Eye (tissue), 1 donor: ENCODE measurements around the gene KCNK16.
A peak's percentile ranks its signal among the peaks of the same experiment; 100 is the strongest.
"Not testable (repeated sequence)": the region's sequence is repeated elsewhere in the genome, so short reads cannot be mapped to it uniquely, and the experiment has no call there.

Experiments
- DNase-seq: peaks from one replicate; pipeline ENCODE4 v3.0.0-alpha.2; 2015

The KCNK16 gene

DNA sequence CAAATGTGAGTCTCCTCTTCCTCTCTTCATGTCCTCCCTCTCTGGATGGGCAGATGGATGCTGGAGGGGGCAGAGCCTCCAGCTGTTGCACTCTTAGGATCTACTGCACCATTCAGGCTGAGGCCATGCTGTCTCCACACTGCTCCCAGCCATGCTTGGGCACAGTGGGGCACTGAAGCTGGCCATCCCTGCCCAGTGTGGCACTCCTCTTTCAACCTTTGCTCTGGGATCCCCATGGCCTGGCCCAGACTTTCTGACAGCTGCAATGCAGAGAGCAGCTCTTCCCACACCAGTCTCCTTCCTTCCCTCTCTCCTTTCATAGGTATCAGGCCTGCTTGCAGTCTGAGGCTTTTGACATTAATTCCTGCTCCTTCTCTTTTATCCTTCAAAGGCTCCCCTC, 17.6 kb downstream of the KCNK16 start:
- DNase-seq, result no peak

GRCh38 chr6:39303425-39304153, 18.9 kb downstream of the KCNK16 start:
- DNase-seq, result no peak

GRCh38 chr6:39302669-39303424, 19.7 kb downstream of the KCNK16 start:
- peak; percentile 91 for DNase-seq

GRCh38 chr6:39302011-39302410, 20.5 kb downstream of the KCNK16 start:
- DNase-seq, result no peak

- no peak for DNase-seq
Observed at GRCh38 chr6:39301606-39302005, 20.9 kb downstream of the KCNK16 start.

GRCh38 chr6:39300739-39301138, 21.8 kb downstream of the KCNK16 start:
- no peak for DNase-seq

DNA sequence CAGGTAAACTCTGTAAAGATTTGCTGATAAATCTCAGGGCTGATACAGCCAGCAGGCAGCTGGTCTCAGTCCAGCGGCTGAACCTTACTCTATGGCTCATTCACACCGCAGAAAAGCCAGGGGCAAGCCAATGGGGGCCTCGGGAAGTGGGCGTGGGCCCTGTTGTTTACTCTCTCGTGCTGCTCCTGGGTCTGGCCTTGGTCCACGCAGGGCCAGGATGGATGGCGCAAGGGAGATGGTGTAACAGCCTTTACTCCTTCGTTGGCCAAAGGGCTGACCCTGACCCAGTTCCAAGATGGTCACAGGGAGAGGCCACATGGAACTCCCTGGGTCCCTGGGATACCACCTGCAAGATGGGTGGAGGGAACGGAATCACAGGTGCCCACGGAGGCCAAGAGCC, 24.4 kb downstream of the KCNK16 start:
- no peak for DNase-seq

GRCh38 chr6:39296745-39297640, 25.5 kb downstream of the KCNK16 start:
- DNase-seq, result peak; percentile 86

- peak; percentile 34 for DNase-seq
Observed at GRCh38 chr6:39295611-39296011, 26.9 kb downstream of the KCNK16 start.

- DNase-seq, result no peak
Observed at GRCh38 chr6:39294899-39295298, 27.6 kb downstream of the KCNK16 start.

DNA sequence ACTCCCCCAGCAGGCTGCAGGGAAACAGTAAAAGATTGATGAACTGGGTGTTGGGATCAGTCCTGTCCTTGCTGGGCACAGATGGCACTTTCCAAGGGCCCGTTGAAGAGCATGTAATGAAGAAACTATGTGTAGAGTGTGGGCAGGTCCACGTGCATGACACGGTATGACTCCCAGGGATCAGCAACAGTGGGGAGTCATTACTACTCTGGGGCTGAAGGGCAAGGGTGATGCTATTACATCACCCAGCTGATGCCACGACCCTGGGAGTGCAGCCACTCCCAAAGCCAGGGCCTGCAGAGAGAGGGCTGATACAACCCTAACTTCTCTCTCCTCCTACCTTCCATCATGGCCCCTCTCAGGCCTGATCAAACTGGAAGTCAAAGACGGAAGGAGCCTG, 28.4 kb downstream of the KCNK16 start:
- no peak for DNase-seq

DNA sequence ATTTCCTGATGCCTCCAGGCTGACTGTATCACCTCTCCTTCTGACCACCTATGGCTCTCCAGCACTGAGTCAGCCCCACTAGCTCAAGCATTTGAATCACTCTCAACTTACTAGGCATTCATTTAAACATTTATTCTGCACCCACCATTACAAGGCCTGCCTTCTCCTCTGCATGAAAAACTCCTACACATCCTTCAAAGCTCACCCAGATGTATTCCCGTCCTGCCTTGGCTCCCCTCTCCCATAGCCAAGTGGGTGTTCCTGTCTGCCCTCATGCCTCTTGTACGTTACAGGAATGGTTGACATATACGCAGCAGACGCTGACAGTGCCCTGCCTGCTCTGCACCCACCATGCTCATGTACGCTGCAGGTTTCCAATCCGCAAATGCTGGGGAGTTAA, 29.9 kb downstream of the KCNK16 start:
- DNase-seq, result no peak

DNA sequence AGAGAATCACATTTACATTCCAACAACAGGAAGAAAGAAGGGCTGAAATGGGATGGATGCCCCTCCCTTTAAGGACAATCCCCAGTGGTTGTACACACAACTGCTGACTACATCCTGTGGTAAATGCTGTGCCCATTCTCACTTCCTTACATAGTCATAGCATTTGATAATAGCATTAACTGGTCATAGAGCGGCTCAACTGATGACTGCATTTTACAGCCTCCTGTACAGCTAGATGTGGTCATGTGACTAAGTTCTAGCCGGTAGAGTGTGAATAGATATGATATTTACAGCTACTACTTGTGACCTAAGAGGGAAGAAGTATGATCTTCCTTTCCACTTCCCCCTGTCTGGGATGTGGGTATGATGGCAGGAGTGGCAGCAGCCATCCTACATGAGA, 33.0 kb downstream of the KCNK16 start:
- no peak for DNase-seq

DNA sequence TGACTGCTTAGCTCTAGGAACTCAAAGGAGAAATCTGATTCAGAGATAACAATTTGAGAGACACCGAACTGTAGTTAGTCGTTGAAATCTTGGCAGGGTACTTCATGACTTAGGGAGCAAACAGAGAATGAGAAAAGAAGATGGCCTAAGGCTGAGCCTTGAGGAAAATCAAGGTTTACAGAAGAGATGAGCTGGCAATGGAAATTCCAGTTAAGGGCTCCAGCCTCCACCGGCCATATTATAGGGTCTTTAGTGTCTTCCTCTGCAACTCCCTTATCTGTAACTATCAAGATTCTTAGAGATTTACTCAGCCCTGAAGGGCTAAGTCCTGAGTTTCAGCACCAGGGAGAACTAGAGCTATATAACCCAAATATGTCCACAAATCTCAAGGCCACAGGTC, 34.9 kb downstream of the KCNK16 start:
- no peak for DNase-seq

DNA sequence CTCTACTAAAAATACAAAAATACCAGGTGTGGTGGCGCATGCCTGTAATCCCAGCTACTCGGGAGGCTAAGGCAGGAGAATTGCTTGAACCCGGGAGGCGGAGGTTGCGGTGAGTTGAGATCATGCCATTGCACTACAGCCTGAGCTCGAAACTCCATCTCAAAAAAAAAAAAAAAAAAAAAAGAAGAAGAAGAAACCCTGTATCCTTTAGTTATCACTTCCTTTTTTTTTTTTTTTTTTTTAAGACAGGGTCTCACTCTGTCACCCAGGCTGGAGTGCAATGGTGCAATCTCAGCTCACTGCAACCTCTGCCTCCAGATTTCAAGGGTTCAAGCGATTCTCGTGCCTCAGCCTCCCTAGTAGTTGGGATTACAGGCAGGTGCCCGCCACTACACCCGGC, 35.9 kb downstream of the KCNK16 start:
- DNase-seq, result not testable (repeated sequence)

DNA sequence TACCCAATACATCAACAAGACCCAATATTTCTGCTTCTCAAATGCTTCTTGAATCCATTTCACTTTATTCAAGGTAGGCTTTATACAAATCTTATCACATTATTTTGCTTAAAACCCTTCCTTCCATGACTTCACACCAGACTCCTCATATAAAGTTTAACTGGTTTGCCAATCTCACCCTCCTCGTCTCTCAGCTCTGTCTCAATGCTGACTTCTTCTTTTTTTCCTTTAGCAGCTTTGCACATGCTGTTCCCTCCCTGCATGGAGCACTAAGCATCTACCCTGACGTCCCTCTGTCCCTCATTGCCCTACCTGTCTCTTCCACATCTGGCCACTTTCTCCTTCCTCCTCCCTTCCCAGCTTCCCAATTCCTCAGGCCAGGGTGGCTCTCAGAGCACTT, 39.7 kb downstream of the KCNK16 start:
- no peak for DNase-seq

- no peak for DNase-seq
Observed at GRCh38 chr6:39281312-39281980, 41.1 kb downstream of the KCNK16 start.

DNA sequence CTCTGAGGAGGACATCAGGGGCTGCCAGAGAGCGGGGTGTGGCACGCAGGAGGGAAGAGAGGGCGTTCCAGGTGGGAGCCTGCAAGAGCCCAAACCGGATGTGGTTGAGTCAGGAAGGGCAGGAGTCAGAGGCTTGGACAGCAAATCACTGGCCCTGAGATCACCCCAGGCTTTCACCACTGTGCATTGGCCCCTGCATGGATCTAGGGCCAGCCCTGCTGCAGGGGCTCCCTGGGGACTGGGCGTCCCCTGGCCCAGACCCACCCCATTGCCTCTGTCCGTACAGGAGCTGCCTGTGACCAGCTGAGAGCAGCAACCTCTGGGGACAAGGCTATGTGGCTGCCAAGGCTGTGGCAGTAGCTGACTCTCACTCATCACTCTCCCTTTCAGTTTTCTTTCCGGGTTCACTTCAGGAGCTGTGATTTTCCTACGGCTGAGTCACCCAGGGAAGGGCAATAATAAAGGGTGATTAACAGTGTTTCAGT, 42.2 kb downstream of the KCNK16 start:
- DNase-seq, result no peak

GRCh38 chr6:39279539-39279938, 43.0 kb downstream of the KCNK16 start:
- DNase-seq, result no peak

DNA sequence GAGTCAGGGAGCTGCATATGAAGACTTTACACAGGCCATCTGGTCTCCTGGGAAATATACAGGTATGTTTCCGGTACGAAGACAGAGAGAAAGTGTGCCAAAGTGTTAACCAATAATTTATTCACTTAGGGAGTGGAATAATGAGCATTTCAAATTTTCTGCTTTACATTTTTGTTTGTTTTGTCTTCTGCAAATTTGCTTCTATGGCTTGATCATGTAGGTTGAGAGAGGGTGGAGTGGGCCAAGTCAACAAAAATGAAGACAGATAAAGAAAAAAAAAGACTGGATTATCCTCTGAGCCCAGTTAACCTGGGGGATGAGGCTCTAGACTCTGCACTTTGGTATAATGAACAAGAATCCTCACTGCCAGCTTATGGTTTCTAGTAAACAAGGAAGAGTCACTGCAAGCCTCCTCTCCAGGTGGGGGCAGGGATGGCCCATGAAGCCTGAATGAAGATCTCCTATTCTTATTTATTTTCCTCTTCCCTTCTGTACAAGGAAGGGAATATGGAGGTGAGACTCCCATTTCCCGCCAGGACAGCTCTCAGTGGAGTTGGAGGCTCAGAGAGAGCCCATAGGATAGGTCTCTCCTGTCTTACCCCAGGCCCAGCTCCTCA, 46.0 kb downstream of the KCNK16 start:
- DNase-seq, result no peak

DNA sequence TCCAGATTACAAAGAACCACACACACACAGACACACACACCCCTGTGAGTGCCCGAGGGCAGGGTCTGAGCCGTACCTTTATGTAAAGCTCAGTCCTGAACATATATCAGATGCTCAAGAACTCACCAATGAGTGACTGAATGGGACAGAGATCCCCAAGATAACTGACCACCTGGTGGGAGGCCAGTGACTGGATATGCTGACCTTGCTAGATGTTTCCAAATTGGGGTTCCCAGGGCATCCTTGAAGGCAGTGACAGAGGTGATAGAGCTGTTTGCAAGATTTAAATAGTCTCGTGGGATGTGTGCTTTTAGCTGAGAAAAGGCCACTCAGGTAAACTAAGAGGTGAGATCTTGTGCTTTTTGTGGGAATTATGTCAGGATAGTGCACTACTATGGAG, 47.6 kb downstream of the KCNK16 start:
- no peak for DNase-seq

DNA sequence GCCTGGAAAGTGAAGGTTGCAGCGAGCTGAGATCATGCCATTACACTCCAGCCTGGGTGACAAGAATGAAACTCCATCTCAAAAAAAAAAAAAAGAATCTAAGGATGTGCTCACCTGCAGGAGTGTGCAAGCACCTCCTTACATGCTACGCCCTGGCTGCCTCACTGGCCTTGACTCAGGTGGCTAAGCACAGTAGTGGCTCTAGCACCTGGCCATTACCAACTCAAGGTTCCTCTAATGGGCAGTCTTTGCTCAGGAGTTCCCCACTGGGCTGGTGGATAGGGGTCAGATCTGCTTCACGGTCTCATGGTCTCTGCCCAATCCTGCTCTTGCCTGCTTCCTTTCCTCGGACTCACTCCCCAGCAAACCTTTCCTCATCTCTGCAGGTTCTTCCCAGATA, 48.0 kb downstream of the KCNK16 start:
- DNase-seq, result no peak
